K562 (cell line): Measurements from ENCODE around the gene GLIS1. TPM values are rescaled to one million over a fixed set of nuclear protein-coding genes. Genes with fewer than 3 reads are reported as not detected.

Experiments used
- ATAC-seq: fragments of 200-7000 bp; cut with Tn5 transposase; 3 replicates; pipeline ENCODE4 v1.9.1; 2020; ENCODE audit warnings: moderate library complexity
- BruUV-seq: library from RNA; stranded (reverse); fragments of 400-500 nt; replicated peaks from 2 replicates; lab custom pipeline; 2021; lab: Mats Ljungman, UMichigan
- CTCF ChIA-PET: fragments of 300-600 bp; formaldehyde crosslinking; extraction: SDS; loops from one replicate; lab custom pipeline; 2021; ENCODE audit warnings: low intra/inter-chr PET ratio; lab: Yijun Ruan, JAX
- POLR2A ChIA-PET: fragments of 300-600, 350-650 bp; sonication (Branson Sonifier 250); formaldehyde crosslinking; extraction: SDS; loops from one replicate; lab custom pipeline; 2021; ENCODE audit warnings: antibody characterized with exemption, inconsistent platforms; lab: Yijun Ruan, JAX
- DNase-seq, 4 experiments: peaks; one replicate each; pipeline versions ENCODE4 v3.0.0 to v3.0.0-alpha.2; 2011 to 2018; ENCODE audit warnings: low spot score in 3 of 4, mixed read lengths in 3 of 4; ENCODE audit errors: extremely low read depth in 1 of 4
- FAIRE-seq: peaks from 2 replicates; lab custom pipeline; 2011; peaks lifted over from hg19 to GRCh38; lab: Jason Lieb, UNC
- H2AFZ ChIP-seq: 2 replicates; pipeline ENCODE4 v1.6.0; 2011; ENCODE audit warnings: low read depth, low read length, control low read depth, inconsistent platforms
- H3K27ac ChIP-seq: fragments of 200-600 bp; 3 replicates; pipeline ENCODE4 v1.8.0; 2011; ENCODE audit warnings: low read depth, mild to moderate bottlenecking, control low read depth, inconsistent platforms, low read length, moderate library complexity, mixed read lengths; ENCODE audit errors: extremely low read depth
- H3K27me3 ChIP-seq, 2 experiments: fragments of 300-600 bp in 1 of 2; 2 replicates in 1 of 2; 3 replicates in 1 of 2; pipeline versions ENCODE4 v1.6.0 to v1.8.0; 2011; ENCODE audit warnings: inconsistent platforms in 2 of 2, low read length in 2 of 2, mild to moderate bottlenecking in 1 of 2, mixed read lengths in 1 of 2, moderate library complexity in 1 of 2; ENCODE audit not compliant: control insufficient read depth in 2 of 2, insufficient read depth in 2 of 2
- H3K36me3 ChIP-seq: fragments of 300-600 bp; 3 replicates; pipeline ENCODE4 v1.8.0; 2011; ENCODE audit warnings: mild to moderate bottlenecking, low read length, inconsistent platforms; ENCODE audit not compliant: control insufficient read depth, insufficient read depth
- H3K4me1 ChIP-seq, 2 experiments: fragments of 200-600 bp in 1 of 2; replicated peaks in 1 of 2; 2 replicates in 1 of 2; 3 replicates in 1 of 2; pipeline versions ENCODE4 v1.5.1 to v1.8.0; 2011; ENCODE audit warnings: inconsistent platforms in 2 of 2, low read length in 2 of 2, mild to moderate bottlenecking in 1 of 2, mixed read lengths in 1 of 2, moderate library complexity in 1 of 2; ENCODE audit not compliant: control insufficient read depth in 2 of 2, insufficient read depth in 2 of 2
- H3K4me2 ChIP-seq: 2 replicates; pipeline ENCODE4 v1.6.1; 2011; ENCODE audit warnings: low read length, control low read depth, inconsistent platforms, mixed read lengths; ENCODE audit not compliant: insufficient read depth
- H3K4me3 ChIP-seq: fragments of 200-600 bp; sonication (generic), shearing (Covaris generic); 2 replicates; pipeline ENCODE4 v1.5.1; 2016; ENCODE audit warnings: control low read depth, inconsistent platforms
- H3K79me2 ChIP-seq: fragments of 200-600 bp; 3 replicates; pipeline ENCODE4 v1.8.0; 2011; ENCODE audit warnings: low read length, inconsistent platforms; ENCODE audit not compliant: control insufficient read depth, insufficient read depth
- H3K9ac ChIP-seq, 2 experiments: 2 replicates each; pipeline versions ENCODE4 v1.6.0 to v1.6.1; 2011; ENCODE audit warnings: low read depth in 2 of 2, low read length in 2 of 2, control low read depth in 1 of 2, inconsistent platforms in 1 of 2, mild to moderate bottlenecking in 1 of 2, mixed read lengths in 1 of 2; ENCODE audit not compliant: insufficient read depth in 1 of 2
- H3K9me1 ChIP-seq: one replicate; pipeline ENCODE4 v1.6.0; 2011; ENCODE audit warnings: inconsistent platforms, mild to moderate bottlenecking, low read length, moderate library complexity; ENCODE audit not compliant: control insufficient read depth, insufficient read depth
- H3K9me3 ChIP-seq: replicated peaks from 2 replicates; pipeline ENCODE4 v1.5.1; 2011; ENCODE audit warnings: low read depth, low read length, inconsistent platforms; ENCODE audit not compliant: control insufficient read depth, insufficient read depth
- H4K20me1 ChIP-seq: replicated peaks from 2 replicates; pipeline ENCODE4 v1.6.1; 2011; ENCODE audit warnings: low read length, inconsistent platforms, mixed read lengths; ENCODE audit not compliant: control insufficient read depth, insufficient read depth
- ARID2 ChIP-seq: fragments of 450-650 bp; IDR thresholded peaks from 2 replicates; pipeline ENCODE4 v1.6.1; 2017; ENCODE audit warnings: antibody characterized with exemption, mild to moderate bottlenecking
- CHD2 ChIP-seq: IDR thresholded peaks from 2 replicates; pipeline ENCODE4 v1.6.1; 2011; ENCODE audit warnings: low read depth, low read length
- EGR1 ChIP-seq: fragments of 450-650 bp; conservative IDR thresholded peaks from 2 replicates; pipeline ENCODE4 v1.6.1; 2017; ENCODE audit warnings: mild to moderate bottlenecking
- ELF1 ChIP-seq: fragments of 200-800 bp; sonication (Bioruptor generic); IDR thresholded peaks from 2 replicates; pipeline ENCODE4 v1.6.1; 2016; ENCODE audit warnings: missing genetic modification characterization, missing compliant biosample characterization
- FOS ChIP-seq: IDR thresholded peaks from 3 replicates; pipeline ENCODE4 v1.6.1; 2011; ENCODE audit not compliant: insufficient read length; ENCODE audit errors: extremely low read depth
- KHSRP ChIP-seq: fragments of 450-650 bp; IDR thresholded peaks from 2 replicates; pipeline ENCODE4 v1.6.1; 2017
- MEF2D ChIP-seq: conservative IDR thresholded peaks from 2 replicates; pipeline ENCODE4 v1.6.1; 2016; ENCODE audit warnings: low read depth, missing genetic modification characterization, missing compliant biosample characterization
- NEUROD1 ChIP-seq: fragments of 150-350 bp; IDR thresholded peaks from 2 replicates; pipeline ENCODE4 v1.6.1; 2014; ENCODE audit warnings: borderline replicate concordance, low read length, low read depth; ENCODE audit not compliant: partially characterized antibody
- NR2C2 ChIP-seq, 2 experiments: fragments of 200-800 bp in 1 of 2; sonication (Bioruptor generic) in 1 of 2; sonication (generic) in 1 of 2; formaldehyde crosslinking in 1 of 2; IDR thresholded peaks; 2 replicates each; pipeline versions ENCODE4 v1.6.1 to v1.8.0; 2016 to 2022; ENCODE audit warnings: mild to moderate bottlenecking in 1 of 2, missing compliant biosample characterization in 1 of 2, missing genetic modification characterization in 1 of 2, missing genetic modification reagents in 1 of 2
- RAD21 ChIP-seq, 2 experiments: fragments of 250-450 bp in 1 of 2; fragments of 450-650 bp in 1 of 2; sonication (Bioruptor Pico) in 1 of 2; formaldehyde crosslinking in 1 of 2; IDR thresholded peaks in 1 of 2; conservative IDR thresholded peaks in 1 of 2; 2 replicates each; pipeline versions ENCODE4 v1.4.0 to v1.8.0; 2020 to 2022; ENCODE audit warnings: mild to moderate bottlenecking in 2 of 2, moderate library complexity in 1 of 2
- SREBF2 ChIP-seq: sonication (generic); formaldehyde crosslinking; IDR thresholded peaks from 2 replicates; pipeline ENCODE4 v1.4.0; 2020; ENCODE audit warnings: mild to moderate bottlenecking, missing genetic modification reagents
- STAT5B ChIP-seq: fragments of 250-450 bp; sonication (Bioruptor Pico); IDR thresholded peaks from 2 replicates; pipeline ENCODE4 v1.8.0; 2021; ENCODE audit warnings: mild to moderate bottlenecking, inconsistent platforms
- TBP ChIP-seq: optimal IDR thresholded peaks from 2 replicates; pipeline ENCODE3; 2011; ENCODE audit warnings: low read depth, low read length, improper control_type of control experiment
- TEAD4 ChIP-seq, 2 experiments: sonication (generic) in 1 of 2; formaldehyde crosslinking in 1 of 2; IDR thresholded peaks; 2 replicates each; pipeline versions ENCODE4 v1.6.1 to v1.8.0; 2012 to 2022; ENCODE audit warnings: borderline replicate concordance in 1 of 2, inconsistent platforms in 1 of 2, low read length in 1 of 2, mild to moderate bottlenecking in 1 of 2, missing genetic modification reagents in 1 of 2
- WGBS: fragments of 100-300 bp; shearing (Covaris generic); methylation state at CpG from one replicate; pipeline ENCODE4 v1.1.6; 2016; ENCODE audit warnings: low coverage, mixed read lengths; ENCODE audit not compliant: insufficient coverage; ENCODE audit errors: missing lambda C conversion rate; 5-methylcytosine and 5-hydroxymethylcytosine counted together
- in situ Hi-C: fragments of 300-500 bp; cut with MboI; formaldehyde crosslinking; loops from 4 replicates; pipeline ENCODE4 v1.15.0; 2018; ENCODE audit warnings: inconsistent platforms, mixed read lengths
- intact Hi-C: fragments of 100-400 bp; cut with micrococcal nuclease; formaldehyde crosslinking; loops from 2 replicates; pipeline ENCODE4 v1.14.2; 2022
- polyA plus RNA-seq, 8 experiments: library from polyadenylated mRNA; depleted of rRNA in 4 of 8; stranded (reverse) in 5 of 8; unstranded in 3 of 8; fragments of >200 nt; fragmentation: Nextera tagmentation in 2 of 8; fragmentation: Illumina TruSeq in 1 of 8; extraction: Ambion mirVana in 2 of 8; extraction: Trizol in 1 of 8; gene quantifications; 2 replicates each; pipeline versions ENCODE4 v1.2.1 to v1.2.3, GENCODE V29; 2011 to 2014; ENCODE audit warnings: inconsistent platforms in 1 of 8, missing spikeins in 1 of 8
- total RNA-seq, 7 experiments: library from RNA; depleted of rRNA in 6 of 7; stranded (reverse); fragments of >200 nt in 6 of 7; fragmentation: Illumina TruSeq in 2 of 7; extraction: Trizol in 2 of 7; gene quantifications; 2 replicates each; pipeline versions ENCODE4 v1.2.1 to v1.2.3, GENCODE V29; 2011 to 2021; ENCODE audit warnings: low replicate concordance in 1 of 7
- TF ChIP-seq, protein P1 (sequence below): conservative IDR thresholded peaks from 2 replicates; pipeline ENCODE4 v1.6.1; 2011; ENCODE audit warnings: low read depth, mild to moderate bottlenecking, low read length; ENCODE audit not compliant: control insufficient read depth
- TF ChIP-seq, protein P2 (sequence below): sonication (generic); formaldehyde crosslinking; IDR thresholded peaks from 2 replicates; pipeline ENCODE4 v1.8.0; 2022; ENCODE audit warnings: mild to moderate bottlenecking, missing genetic modification reagents

Gene GLIS1
- total and polyA plus RNA-seq, 9 of the 15 experiments (the other 6 are each of a cell fraction or from before 2014, with no cell fraction given) = not detected

DNA sequence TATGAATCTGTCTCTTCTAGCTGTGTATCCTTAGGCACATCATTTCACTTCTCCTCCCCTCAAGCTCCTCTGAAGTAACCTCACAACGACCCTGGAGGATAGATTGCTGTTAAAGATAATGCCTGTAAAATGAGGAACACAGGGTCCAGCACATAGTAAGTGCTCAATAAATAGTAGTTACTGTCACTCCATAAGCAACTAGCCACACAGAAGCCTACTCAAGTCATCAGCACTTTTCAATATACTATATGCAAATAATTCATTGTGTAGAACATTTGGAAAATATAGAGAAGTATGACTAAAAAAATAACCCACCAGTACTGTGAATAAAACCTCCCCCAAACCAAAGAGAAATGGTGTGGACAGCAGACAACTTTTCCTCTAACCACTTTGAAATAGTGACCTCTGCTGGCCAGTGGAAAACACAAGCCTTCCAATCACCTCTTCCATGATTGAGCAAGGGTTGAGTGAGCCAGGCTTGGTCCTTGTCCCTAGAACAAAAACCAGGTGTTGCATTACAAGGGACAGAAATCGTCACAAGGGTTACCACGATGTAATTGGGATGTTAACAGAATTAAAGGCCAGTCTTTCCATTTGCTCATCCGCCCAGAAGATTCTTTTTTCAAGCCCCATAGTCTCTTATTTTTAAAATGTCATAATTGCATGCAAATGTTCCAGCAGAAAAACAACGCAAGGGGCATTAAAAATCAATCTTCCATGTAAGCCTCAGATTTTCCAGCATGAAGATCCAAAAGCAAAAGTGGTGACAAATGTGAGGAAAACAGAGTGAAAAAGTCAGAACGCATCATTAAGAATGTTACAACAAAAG, 15.7 kb upstream of the GLIS1 start (continued):
- peak; percentile 63 to 87 for TF ChIP-seq RAD21 (CRISPR knock-in tag; conservative IDR thresholded peaks at IDR 0.05 in 1 of 2, IDR thresholded peaks at IDR 0.05 in 1 of 2)
- TF ChIP-seq, all 486 proteins: peak for 17

DNA sequence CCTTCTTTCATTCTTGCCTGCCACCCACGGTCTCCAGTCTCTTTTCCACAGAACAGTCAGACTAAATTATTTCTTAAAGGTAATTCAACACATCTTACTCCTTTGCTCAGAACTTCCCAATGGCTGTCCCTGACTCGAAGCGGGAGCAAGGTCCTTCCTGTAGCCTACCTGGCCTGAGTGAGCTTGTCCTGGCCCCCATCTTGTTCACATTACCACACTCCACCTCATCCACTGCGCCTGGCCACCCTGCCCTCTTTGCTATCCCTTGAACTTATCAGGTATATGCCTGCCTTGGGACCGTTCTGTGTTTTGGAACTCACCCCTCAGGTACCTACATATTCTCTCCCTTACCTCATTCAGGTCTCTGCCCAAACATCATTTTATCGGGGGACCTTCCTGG, 13.3 kb upstream of the GLIS1 start:
- FAIRE-seq = no peak
- no peaks in the 10 kb centered on the region for H3K9me3 ChIP-seq
- H3K27me3 ChIP-seq = peaks cover 16 to 19% of the 10 kb centered on the region in 2 experiments; a peak in 4 of 5 replicates
- intact Hi-C loops = no loop called here
- H3K79me2 ChIP-seq = no peaks in the 10 kb centered on the region
- H2AFZ ChIP-seq = no peak overlapping the region
- CTCF ChIA-PET = no interaction called here
- BruUV-seq = no TSS peak
- no peaks in the 10 kb centered on the region for H3K4me1 ChIP-seq
- no peak overlapping the region for H3K4me3 ChIP-seq
- ATAC-seq = no peak
- H3K4me2 ChIP-seq = no peak overlapping the region
- in situ Hi-C loops = loop anchor here (5.0 kb wide), 1 partner anchor 265 kb away; no protein-coding TSS in a partner anchor
- under 1% methylated on average over 6 of the region's 6 CpGs for WGBS
- H3K36me3 ChIP-seq = no peaks in the 10 kb centered on the region
- H3K9ac ChIP-seq = no peak overlapping the region
- POLR2A ChIA-PET = interaction anchor here (0.9 kb wide), 1 partner anchor 9 kb away, joined by 3 read pairs; no protein-coding TSS in a partner anchor
- no peaks in the 10 kb centered on the region for H3K9me1 ChIP-seq
- no peak for TF ChIP-seq EGR1
- no peak for TF ChIP-seq SREBF2 (CRISPR knock-in tag)
- TF ChIP-seq, protein P1, sequence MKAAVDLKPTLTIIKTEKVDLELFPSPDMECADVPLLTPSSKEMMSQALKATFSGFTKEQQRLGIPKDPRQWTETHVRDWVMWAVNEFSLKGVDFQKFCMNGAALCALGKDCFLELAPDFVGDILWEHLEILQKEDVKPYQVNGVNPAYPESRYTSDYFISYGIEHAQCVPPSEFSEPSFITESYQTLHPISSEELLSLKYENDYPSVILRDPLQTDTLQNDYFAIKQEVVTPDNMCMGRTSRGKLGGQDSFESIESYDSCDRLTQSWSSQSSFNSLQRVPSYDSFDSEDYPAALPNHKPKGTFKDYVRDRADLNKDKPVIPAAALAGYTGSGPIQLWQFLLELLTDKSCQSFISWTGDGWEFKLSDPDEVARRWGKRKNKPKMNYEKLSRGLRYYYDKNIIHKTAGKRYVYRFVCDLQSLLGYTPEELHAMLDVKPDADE = no peak
- no peak for TF ChIP-seq ELF1 (tag)
- TF ChIP-seq FOS = no peak
- TF ChIP-seq MEF2D (tag) = no peak
- TF ChIP-seq TBP = no peak
- TF ChIP-seq NEUROD1 = no peak
- TF ChIP-seq CHD2 = no peak
- TF ChIP-seq KHSRP = no peak
- TF ChIP-seq, protein P2, sequence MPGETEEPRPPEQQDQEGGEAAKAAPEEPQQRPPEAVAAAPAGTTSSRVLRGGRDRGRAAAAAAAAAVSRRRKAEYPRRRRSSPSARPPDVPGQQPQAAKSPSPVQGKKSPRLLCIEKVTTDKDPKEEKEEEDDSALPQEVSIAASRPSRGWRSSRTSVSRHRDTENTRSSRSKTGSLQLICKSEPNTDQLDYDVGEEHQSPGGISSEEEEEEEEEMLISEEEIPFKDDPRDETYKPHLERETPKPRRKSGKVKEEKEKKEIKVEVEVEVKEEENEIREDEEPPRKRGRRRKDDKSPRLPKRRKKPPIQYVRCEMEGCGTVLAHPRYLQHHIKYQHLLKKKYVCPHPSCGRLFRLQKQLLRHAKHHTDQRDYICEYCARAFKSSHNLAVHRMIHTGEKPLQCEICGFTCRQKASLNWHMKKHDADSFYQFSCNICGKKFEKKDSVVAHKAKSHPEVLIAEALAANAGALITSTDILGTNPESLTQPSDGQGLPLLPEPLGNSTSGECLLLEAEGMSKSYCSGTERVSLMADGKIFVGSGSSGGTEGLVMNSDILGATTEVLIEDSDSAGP (CRISPR knock-in tag) = no peak
- no peak for TF ChIP-seq ARID2
- no peak for TF ChIP-seq NR2C2 (CRISPR knock-in tag; IDR thresholded peaks at IDR 0.05)
- TF ChIP-seq NR2C2 (tag; IDR thresholded peaks at IDR 0.05) = no peak
- TF ChIP-seq TEAD4 (IDR thresholded peaks at IDR 0.05; ENCODE audit: low read length) = no peak
- TF ChIP-seq TEAD4 (CRISPR knock-in tag; IDR thresholded peaks at IDR 0.05; ENCODE audit: borderline replicate concordance) = no peak
- TF ChIP-seq STAT5B (CRISPR knock-in tag) = no peak
- TF ChIP-seq, all 486 proteins: peak for 0
- Histone ChIP-seq H3K27ac (no peak overlapping the region), H4K20me1 (no peaks in the 10 kb centered on the region)
- DNase-seq = no peak
